Fibroblast of peridontal ligament (primary cell): ENCODE measurements around the gene PRMT6.
"Not testable (repeated sequence)": the region's sequence is repeated elsewhere in the genome, so short reads cannot be mapped to it uniquely, and the experiment has no call there.

Experiments
- DNase-seq: peaks from one replicate; pipeline ENCODE4 v3.0.0-alpha.2; 2010; ENCODE audit errors: extremely low read depth

PRMT6 gene

GRCh38 chr1:107093395-107093794, 36.9 kb downstream of the PRMT6 start:
- DNase-seq: not testable (repeated sequence)

DNA sequence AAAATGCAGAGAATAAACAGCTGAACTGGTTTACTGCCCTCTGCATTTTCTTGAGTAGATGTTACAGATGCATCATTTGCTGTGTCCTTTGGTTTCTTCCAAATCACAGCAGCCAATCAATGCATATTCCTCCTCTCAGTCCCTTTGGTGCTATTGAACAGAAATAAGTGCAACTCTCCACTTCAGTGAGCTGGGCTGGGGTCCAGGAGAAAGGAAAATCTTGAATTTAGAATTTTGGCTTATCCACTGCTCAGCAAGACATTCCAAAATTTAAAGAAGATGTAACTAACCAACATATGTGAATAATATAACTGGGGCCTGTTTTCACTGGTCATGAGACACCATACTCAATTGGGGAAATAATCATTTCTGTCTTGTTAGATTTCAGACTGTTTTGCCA, 39.2 kb downstream of the PRMT6 start:
- no peak for DNase-seq

DNA sequence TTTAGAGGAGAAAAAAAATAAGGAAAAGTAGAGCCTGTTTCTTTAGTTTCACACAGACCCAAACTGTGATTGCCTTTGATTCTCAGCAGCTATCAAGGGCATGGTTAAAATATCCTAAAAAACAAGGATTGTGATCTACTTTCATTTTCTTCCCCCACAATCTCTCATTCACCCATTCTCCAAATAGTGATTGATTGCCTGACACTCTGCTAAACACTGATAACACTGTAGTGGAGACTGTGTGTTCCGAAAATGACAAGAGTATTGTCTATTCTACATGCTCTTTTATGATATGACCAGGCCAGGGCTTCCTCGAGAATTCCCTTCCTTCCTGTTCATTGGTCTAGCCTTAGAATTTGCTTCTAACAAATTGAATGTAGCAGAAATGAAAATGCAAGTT, 40.2 kb downstream of the PRMT6 start:
- DNase-seq: no peak

GRCh38 chr1:107098961-107099360, 42.5 kb downstream of the PRMT6 start:
- no peak for DNase-seq

- DNase-seq: peak; percentile 64
Observed at GRCh38 chr1:107100331-107100984, 44.0 kb downstream of the PRMT6 start.

DNA sequence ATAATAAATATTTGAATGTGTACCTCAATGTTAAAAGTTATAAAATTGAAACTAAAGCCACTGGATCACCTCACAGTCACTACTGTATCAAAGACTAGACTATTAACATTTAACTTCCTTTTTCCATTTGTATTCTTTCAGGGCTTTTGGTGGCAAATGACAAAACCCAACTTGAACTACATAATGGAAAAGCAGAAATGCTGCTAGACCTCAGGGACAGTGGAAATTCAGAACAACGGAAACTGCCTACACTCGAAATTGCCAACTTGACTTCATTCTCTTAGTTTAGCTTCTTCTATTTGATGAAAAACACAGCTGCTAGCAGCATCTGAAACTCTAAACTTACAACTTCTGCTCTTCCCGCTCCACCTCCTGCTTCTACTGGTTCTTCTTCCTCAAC, 49.4 kb downstream of the PRMT6 start:
- no peak for DNase-seq
